OCI-LY3 (cell line): ENCODE results near the gene CTF1.
A peak's percentile ranks its signal among the peaks of the same experiment; 100 is the strongest.
"Not testable (repeated sequence)": the region's sequence is repeated elsewhere in the genome, so short reads cannot be mapped to it uniquely, and the experiment has no call there.

Source experiments
- H2AFZ ChIP-seq: fragments of 200-600, 300-600 bp; shearing (Covaris generic); 2 replicates; pipeline ENCODE4 v1.6.0; 2014; ENCODE audit warnings: antibody characterized with exemption, low read depth, low read length
- H3K27ac ChIP-seq: fragments of 200-600, 300-600 bp; sonication (generic); 2 replicates; pipeline ENCODE4 v1.5.1; 2014; ENCODE audit warnings: mild to moderate bottlenecking, low read length, moderate library complexity, mixed read lengths
- H3K27me3 ChIP-seq: fragments of 200-600, 300-600 bp; sonication (generic); 2 replicates; pipeline ENCODE4 v1.6.1; 2014; ENCODE audit warnings: low read depth, low read length, mixed read lengths
- H3K36me3 ChIP-seq: fragments of 200-600, 300-600 bp; sonication (generic); replicated peaks from 2 replicates; pipeline ENCODE3; 2014; ENCODE audit warnings: low read depth, low read length, mixed read lengths
- H3K4me1 ChIP-seq: fragments of 300-600, 200-600 bp; sonication (generic); 2 replicates; pipeline ENCODE4 v1.6.1; 2014; ENCODE audit warnings: low read length, mixed read lengths
- H3K4me2 ChIP-seq: fragments of 200-600, 300-600 bp; sonication (generic); 2 replicates; pipeline ENCODE4 v1.6.1; 2014; ENCODE audit warnings: low read length, mixed read lengths
- H3K4me3 ChIP-seq: fragments of 300-600, 200-600 bp; sonication (generic); 2 replicates; pipeline ENCODE4 v1.5.1; 2014; ENCODE audit warnings: antibody characterized with exemption, mild to moderate bottlenecking, low read length, moderate library complexity
- H3K79me2 ChIP-seq: fragments of 300-600, 200-600 bp; shearing (Covaris generic); 2 replicates; pipeline ENCODE4 v1.6.1; 2014; ENCODE audit warnings: mild to moderate bottlenecking, low read length, mixed read lengths
- H3K9ac ChIP-seq: fragments of 300-600, 200-600 bp; shearing (Covaris generic); 2 replicates; pipeline ENCODE4 v1.6.0; 2014; ENCODE audit warnings: mild to moderate bottlenecking, low read length, moderate library complexity
- H3K9me3 ChIP-seq: fragments of 200-600, 300-600 bp; shearing (Covaris generic); 2 replicates; pipeline ENCODE4 v1.6.1; 2014; ENCODE audit warnings: low read length, mixed read lengths; ENCODE audit not compliant: insufficient read depth
- H4K20me1 ChIP-seq: fragments of 200-600, 300-600 bp; sonication (generic); 2 replicates; pipeline ENCODE4 v1.6.1; 2016; ENCODE audit warnings: low read length, mixed read lengths; ENCODE audit not compliant: insufficient read depth
- EZH2phosphoT487 ChIP-seq: fragments of 200-600 bp; shearing (Covaris generic); IDR thresholded peaks from 2 replicates; pipeline ENCODE4 v1.6.1; 2018; ENCODE audit warnings: antibody characterized with exemption, mixed run types, low read depth
- TF ChIP-seq, protein P1 (sequence below): fragments of 200-600, 300-600 bp; sonication (generic); IDR thresholded peaks from 2 replicates; pipeline ENCODE4 v1.5.1; 2014; ENCODE audit warnings: antibody characterized with exemption, low read length, low read depth

The CTF1 gene

DNA sequence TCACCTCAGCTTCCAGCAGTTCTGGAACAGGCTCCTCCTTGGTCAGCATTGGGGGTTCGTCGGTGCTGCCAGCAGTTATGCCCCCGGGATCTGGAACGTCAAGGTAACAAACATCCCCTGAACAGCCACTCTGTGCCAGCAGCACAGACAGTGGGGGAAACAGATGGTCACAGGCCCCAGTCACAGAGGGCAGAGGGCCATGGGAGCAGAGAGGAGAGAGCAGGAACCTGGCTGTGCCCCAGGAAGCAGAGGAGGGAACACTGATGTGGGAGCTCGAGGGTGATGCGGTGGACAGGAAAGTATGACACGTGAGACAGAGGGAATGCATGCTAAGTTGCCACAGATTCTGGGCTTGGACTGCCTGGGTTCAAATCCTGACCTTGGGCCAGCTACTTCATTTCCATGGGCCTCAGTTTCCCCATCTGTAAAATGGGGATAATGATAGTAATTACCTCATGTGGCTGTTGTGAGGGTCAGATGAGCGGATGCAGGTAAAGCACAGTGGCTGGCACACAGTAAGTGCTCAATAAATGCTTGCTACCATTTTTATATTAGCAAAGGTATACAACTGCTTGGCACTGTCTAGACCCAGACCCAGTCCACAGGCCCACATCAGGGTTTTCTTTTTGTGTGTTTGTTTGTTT is 7.4 kb upstream of the CTF1 start:
- no peak for TF ChIP-seq EZH2phosphoT487
- TF ChIP-seq, protein P1, sequence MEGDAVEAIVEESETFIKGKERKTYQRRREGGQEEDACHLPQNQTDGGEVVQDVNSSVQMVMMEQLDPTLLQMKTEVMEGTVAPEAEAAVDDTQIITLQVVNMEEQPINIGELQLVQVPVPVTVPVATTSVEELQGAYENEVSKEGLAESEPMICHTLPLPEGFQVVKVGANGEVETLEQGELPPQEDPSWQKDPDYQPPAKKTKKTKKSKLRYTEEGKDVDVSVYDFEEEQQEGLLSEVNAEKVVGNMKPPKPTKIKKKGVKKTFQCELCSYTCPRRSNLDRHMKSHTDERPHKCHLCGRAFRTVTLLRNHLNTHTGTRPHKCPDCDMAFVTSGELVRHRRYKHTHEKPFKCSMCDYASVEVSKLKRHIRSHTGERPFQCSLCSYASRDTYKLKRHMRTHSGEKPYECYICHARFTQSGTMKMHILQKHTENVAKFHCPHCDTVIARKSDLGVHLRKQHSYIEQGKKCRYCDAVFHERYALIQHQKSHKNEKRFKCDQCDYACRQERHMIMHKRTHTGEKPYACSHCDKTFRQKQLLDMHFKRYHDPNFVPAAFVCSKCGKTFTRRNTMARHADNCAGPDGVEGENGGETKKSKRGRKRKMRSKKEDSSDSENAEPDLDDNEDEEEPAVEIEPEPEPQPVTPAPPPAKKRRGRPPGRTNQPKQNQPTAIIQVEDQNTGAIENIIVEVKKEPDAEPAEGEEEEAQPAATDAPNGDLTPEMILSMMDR: no peak
- H3K9me3 ChIP-seq: no peaks in the 10 kb centered on the region
- no peaks in the 10 kb centered on the region for H3K27me3 ChIP-seq
- no peak overlapping the region for H3K9ac ChIP-seq
- no peak overlapping the region for H3K4me3 ChIP-seq
- peaks cover 16% of the 10 kb centered on the region for H3K36me3 ChIP-seq
- H3K27ac ChIP-seq: no peak overlapping the region
- no peak overlapping the region for H2AFZ ChIP-seq
- H4K20me1 ChIP-seq: no peaks in the 10 kb centered on the region
- no peak overlapping the region for H3K4me2 ChIP-seq
- H3K79me2 ChIP-seq: no peaks in the 10 kb centered on the region
- peaks cover 32% of the 10 kb centered on the region for H3K4me1 ChIP-seq

DNA sequence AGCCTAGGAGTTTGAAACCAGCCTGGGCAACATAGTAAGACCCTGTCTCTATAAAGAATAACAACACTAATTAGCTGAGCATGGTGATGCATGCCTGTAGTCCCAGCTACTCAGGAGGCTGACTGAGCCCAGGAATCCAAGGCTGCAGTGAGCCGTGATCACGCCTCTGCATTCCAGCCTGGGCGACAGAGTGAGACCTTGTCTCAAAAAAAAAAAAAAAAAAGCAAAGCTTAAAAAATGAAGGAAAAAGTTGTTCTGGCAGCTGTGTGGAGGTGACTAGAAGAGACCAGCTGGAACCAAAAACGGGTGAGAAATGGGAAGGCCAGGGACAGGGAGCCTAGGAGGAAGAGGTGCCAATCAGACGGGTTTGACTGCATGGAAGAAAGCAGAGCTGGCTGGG is 6.7 kb upstream of the CTF1 start:
- Histone ChIP-seq H3K36me3 (peaks cover 16% of the 10 kb centered on the region), H3K4me3 (no peak overlapping the region), H3K4me1 (peaks cover 29% of the 10 kb centered on the region), H4K20me1 (no peaks in the 10 kb centered on the region), H3K4me2 (no peak overlapping the region), H3K27ac (no peak overlapping the region), H3K9ac (no peak overlapping the region), H2AFZ (no peak overlapping the region), H3K9me3 (no peaks in the 10 kb centered on the region), H3K27me3 (no peaks in the 10 kb centered on the region), H3K79me2 (no peaks in the 10 kb centered on the region)
- no peak for TF ChIP-seq EZH2phosphoT487
- TF ChIP-seq, protein P1: no peak

DNA sequence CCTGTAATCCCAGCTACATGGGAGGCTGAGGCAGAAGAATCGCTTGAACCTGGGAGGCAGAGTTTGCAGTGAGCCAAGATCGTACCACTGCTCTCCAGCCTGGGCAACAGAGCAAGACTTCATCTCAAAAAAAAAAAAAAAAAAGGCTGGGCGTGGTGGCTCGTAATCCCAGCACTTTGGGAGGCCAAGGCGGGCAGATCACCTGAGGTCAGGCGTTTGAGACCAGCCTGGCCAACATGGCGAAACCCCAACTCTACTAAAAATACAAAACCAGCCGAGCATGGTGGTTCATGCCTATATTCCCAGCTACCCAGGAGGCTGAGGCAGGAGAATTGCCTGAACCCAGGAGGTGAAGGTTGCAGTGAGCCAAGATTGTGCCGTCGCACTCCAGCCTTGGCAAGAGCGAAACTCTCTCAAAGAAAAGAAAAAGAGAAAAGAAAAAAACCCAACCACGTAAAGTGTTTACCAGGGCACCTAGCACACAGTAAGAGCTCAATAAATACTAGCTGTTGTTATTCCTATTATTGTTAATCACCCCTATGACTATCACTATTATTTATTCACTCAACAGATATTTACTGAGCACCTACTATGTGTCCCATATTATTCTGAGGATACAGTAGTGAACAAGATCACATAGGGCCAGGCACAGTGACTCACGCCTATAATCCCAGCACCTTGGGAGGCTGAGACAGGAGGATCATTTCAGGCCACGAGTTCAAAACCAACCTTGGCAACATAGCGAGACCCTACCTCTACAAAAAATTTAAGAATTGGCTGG is 5.2 kb upstream of the CTF1 start:
- not testable (repeated sequence) for H3K9ac ChIP-seq, H3K27me3 ChIP-seq, H3K4me2 ChIP-seq, H3K9me3 ChIP-seq, H4K20me1 ChIP-seq, H3K27ac ChIP-seq, H3K4me3 ChIP-seq, H2AFZ ChIP-seq, H3K79me2 ChIP-seq
- Histone ChIP-seq H3K4me1 (peaks cover 17% of the 10 kb centered on the region), H3K36me3 (peaks cover 10% of the 10 kb centered on the region)

DNA sequence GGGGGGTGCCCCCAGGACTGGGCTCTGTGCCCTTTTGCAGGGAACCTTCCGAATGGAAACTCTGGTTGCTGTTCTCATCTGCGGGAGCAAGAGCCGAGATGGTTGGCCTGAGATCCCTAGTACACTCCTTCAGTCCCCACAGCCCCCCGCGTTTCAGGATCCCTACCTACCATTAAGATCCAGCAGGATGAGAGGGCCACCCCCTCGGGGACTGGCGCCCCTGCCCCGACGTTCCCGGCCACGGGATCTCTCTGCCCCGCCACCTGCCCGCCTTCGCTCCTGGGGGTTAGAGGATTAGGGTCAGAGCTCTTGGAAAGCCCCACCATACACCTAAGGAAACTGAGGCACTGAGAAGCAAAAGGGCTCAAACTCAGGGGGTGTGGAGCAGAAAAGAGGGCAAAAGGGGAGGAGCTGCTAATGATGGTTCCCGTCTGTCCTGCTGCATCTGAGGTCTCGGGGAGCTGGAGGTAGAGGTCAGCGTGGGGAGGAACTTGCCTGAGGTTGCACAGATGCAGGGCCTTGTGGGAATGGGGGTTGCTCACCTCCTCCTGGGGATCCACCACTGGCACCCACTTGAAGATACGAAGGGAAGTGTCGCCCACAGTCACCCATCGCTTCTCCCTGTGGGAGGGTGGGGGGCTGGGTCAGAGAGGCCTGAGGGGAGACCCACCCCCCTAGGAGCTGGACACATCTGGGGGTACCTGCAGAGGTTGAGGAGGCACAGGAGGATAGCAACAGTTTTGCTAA is 3.6 kb upstream of the CTF1 start:
- H3K4me1 ChIP-seq: peaks cover 24% of the 10 kb centered on the region
- H3K27me3 ChIP-seq: no peaks in the 10 kb centered on the region
- peak overlapping the region; percentile 98 for H3K4me2 ChIP-seq
- H3K36me3 ChIP-seq: peaks cover 7% of the 10 kb centered on the region
- H3K27ac ChIP-seq: no peak overlapping the region
- peak overlapping the region; percentile 83 for H3K9ac ChIP-seq
- H3K9me3 ChIP-seq: no peaks in the 10 kb centered on the region
- no peak for TF ChIP-seq EZH2phosphoT487
- TF ChIP-seq, protein P1: no peak
- no peaks in the 10 kb centered on the region for H3K79me2 ChIP-seq
- H2AFZ ChIP-seq: no peak overlapping the region
- no peaks in the 10 kb centered on the region for H4K20me1 ChIP-seq
- H3K4me3 ChIP-seq: peak overlapping the region; percentile 91
